HG03565 (cell line): Measurements from ENCODE around the gene SSPN.
"Not testable (repeated sequence)": the region's sequence is repeated elsewhere in the genome, so short reads cannot be mapped to it uniquely, and the experiment has no call there.

Source experiments
- ATAC-seq: cut with Tn5 transposase; IDR thresholded peaks from one replicate; pipeline ENCODE4 v1.9.1; 2021; ENCODE audit warnings: mild to moderate bottlenecking, moderate library complexity; ENCODE audit not compliant: unreplicated experiment

SSPN gene

GRCh38 chr12:26226629-26227360, 31.4 kb downstream of the SSPN start:
- ATAC-seq: no peak

DNA sequence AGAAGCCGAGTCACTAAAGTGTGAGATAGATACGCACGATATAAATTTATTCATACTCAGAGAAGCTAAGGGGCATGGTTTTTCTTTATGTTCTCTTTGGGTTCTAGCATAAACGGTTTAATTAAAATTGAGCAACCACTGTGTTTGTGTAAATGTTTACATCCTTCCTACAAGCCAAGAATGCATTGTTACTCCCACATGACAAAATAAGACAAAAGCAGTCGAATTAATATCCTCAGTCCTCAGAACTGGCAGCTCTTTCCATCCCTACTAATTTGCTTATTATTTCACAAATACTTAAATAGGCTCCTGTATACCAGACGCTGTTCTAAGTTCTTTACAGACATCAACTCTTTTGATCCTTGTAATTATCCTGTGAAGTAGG, 32.0 kb downstream of the SSPN start:
- ATAC-seq: no peak

- no peak for ATAC-seq
Measured at GRCh38 chr12:26229910-26230309, 34.5 kb downstream of the SSPN start.

DNA sequence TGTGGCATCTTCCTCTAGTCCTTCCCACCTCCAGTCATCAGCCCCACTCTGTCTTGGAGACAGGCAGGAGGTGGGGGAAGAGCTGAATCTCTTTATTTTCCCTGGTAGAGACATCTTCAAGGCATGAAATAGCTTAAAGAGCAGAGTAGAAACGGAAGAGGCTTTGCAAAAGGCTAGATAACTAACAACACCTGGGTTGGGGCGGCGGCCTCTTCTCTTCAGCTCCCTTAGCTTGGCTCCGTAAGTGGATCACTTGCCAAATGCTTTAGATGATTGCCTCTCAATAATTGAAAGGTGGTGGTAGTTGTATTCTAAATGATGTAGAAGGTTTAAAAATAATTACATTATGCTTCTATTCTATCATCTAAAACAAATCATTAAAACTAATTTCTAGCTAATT, 36.1 kb downstream of the SSPN start:
- no peak for ATAC-seq

GRCh38 chr12:26231921-26232320, 36.5 kb downstream of the SSPN start:
- ATAC-seq: no peak

GRCh38 chr12:26233631-26234030, 38.3 kb downstream of the SSPN start:
- ATAC-seq: no peak

- ATAC-seq: not testable (repeated sequence)
Measured at GRCh38 chr12:26235465-26235864, 40.1 kb downstream of the SSPN start.

DNA sequence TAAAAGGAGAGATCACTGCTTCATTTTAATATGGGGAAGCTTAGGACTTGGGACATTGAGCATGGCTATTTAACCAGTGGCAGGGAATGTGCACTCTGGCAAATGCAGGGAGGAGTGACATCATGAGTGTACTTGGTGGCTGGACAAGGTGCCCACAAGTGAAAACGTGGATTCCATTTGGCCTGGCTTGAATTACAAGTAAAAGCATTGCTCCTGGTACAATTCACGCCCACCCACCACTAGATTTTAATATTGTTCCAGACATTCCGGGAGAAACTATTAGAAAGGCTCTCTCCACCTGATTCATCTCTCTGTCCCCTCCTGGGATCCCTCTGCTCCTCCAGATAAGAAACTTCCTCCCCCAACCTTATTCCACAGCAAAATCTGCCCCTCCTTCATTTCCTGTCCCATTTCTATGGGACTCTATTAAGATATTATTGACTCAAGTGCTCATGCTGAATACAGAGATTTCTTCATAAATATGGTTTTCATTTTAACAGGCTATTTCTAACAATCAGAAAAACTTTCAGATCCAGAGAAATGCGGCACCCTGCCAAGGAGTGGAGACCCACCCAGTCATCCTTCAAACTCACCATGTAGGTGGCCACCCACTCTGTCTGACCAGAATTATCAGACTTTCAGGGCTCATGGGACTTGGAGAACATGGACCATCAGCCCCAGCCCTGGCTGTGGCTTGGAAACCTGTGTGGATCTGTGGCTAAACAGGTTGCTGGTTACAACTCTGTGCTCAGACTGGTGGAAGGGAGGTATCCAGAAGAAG, 43.2 kb downstream of the SSPN start:
- no peak for ATAC-seq

- no peak for ATAC-seq
Measured at GRCh38 chr12:26239122-26239851, 43.9 kb downstream of the SSPN start.

DNA sequence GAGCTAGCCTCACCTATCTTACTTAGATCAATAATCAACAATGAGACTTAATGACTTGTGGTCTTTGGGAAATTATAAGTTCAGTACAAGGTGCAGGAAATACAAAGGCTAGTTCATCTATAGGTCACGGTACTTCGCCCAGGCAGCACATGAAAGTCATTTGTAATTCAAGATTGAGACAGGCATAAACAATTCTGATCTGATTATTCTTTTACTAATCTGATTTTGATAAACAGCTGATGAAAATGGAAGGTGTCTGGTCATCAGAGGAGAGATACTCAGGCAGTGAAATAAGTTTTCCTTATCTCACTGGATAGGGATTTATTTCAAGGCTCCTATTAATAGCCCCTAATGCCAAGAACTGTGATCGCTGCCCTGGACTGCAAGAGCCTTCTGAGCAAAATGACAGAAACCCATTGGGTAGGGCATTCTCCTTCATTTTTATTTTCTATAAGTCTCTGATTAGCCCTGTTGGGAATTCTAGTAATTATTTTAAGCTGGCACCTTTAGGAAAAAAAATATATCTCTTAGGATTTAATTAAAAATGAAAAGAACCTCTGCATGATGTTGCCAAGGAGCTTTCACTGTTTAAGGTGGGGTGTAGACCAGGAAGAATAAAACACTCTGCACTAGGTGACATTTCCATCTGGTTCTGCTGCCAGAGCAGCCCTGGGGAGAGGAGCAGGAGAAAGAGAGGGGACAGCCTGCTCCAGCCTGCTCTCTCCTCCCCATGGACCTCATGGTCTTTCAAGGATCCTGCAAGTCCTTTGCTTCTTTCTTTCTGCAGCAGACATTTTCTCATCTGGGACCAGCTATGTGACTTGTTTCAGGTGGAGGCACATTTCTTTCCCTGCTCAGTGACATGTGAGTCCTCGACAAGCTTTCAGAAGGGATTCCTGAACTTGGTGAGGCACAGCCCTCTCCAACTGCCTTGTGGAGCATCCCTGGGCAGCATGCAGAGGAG, 44.8 kb downstream of the SSPN start:
- no peak for ATAC-seq

DNA sequence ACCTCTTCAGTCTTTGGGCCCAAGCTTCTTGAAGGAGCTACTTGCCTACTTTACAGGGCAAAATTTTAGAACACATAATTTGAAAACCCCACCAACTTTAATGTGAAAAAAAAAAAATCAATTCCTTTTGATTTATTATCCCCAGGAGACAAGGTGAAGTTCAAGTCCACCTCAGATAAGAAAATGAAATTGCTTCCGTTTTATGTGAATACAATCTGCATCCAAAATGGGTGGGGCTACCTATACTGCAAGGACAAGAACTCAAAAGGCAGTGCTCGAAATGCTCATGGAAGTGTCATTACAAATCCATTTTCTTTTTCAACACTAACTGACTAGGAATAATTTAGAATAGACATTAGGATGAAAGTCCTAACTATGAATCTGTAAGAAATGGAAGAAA, 45.7 kb downstream of the SSPN start:
- no peak for ATAC-seq

DNA sequence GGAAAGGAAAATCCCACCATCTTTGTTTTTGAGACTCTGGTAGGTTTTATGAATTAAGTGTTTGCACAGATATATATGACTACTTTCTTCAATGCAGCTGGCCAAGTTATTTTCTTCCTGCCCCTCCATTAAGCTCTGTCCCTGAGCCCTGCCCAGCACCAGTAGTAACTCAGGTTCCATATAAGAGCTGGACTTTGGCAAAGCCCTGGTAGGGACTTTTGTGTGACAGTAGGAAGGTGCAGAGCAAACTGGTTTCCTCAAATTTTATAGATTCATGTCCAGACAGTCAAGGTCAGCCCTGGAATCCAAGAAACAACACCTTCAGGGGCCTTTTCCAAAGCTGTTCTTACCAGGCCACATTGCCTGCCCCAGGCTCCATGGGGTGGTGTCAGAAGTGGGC, 47.3 kb downstream of the SSPN start:
- no peak for ATAC-seq

DNA sequence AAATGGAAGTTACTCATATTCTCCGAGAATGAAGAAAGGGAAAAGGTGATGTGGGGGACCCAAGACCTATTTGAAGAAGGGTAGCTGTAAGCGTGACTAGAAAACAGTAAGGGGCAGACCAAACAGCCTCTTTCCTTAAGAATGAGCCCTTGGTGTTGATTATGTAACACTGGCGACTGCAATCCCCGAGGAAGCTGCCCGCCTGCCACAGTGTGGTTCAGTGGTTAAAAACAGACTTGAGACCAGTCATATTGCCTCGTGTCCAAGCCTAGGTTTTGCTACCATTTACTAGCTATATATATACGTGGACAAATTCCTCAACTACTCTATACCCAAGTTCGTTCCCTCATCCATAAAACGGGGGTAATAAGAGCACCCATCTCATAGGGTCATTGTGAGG, 49.1 kb downstream of the SSPN start:
- no peak for ATAC-seq

DNA sequence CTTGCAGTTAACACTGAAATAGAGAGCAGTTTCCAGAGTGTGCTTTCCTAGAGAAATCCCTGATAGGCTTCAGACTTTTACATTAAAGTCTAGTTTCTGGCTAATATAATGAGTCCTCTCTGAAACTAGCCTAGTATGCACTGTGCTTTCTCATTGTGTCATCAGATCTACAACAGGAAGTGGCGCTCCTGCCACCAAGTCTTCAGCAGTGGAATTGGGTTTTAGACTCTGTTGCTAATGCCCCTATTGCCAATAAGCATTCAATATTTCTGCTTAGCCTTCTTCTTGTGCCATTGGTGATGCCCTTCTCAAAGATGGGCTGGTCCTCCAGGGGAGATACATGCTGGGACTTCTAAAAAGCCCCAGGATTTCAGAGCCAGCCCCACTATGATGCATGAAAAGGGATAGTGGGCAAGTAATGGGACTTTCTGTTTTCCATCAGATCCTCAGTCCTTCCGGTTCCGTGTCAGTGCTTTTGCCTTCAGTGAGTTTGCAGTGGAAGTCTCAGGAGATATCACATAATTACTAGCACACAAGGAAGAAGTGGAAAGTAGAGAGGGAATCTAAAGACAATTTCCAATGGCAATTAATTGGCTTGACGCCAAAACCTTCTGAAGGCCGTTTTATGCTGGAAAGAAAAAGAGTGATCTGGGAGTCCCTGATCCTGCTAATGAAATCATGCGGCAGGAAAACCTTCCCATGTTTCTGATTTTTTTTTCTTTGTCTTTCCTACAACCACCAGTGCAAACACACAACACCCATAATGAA, 50.0 kb downstream of the SSPN start:
- ATAC-seq: no peak

DNA sequence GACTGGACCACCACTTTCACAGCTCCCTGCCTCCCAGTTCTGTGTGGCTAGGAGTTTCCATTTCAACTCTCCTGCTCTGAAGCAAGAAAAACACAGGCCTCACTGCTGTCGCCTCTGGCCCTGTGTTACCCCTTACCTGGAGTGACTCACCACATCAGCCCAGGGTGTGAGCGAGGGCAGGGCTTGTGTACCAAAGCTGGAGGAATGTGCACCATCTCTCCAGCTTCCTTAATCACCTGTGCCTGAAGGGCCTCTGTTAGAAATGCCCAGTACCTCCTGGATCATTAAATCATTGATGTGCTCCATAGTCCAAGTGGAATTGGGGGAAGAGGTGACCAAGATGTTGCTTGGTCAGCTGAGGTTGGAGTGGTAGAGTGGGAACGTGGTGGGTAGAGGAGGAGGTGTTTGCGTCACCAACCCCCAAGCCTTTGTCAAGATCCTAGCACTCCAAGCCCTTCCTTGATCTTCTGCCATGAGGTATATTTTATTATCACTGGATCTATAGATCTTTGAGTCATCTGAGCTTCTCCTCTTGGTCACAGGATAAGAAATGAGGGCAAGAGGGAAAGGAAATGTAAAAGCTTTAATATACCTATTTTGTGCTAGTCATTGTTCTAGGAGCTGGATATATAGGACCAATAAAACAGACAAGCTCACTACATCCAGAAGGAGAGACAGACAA, 51.3 kb downstream of the SSPN start:
- ATAC-seq: no peak

- ATAC-seq: no peak
Measured at GRCh38 chr12:26247873-26248272, 52.5 kb downstream of the SSPN start.

- no peak for ATAC-seq
Measured at GRCh38 chr12:26250801-26251200, 55.4 kb downstream of the SSPN start.

DNA sequence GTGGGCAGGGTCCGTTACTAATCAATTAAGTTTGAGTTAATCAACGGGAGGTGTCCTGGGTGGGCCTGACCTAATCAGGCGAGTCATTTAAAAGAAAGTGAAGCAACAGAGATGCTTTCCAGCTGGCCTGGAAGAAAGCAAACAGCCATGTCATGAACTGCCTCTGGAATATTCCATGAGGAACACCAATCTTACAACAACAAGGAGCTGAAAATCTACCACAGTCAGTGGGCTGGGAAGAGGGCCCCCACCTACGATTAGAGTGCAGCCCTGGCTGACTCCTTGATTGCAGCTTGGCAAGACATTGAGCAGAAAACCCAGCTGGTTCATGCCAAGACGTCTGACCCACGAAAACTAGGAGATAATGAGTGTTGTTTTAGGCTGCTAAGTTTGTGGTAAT, 56.2 kb downstream of the SSPN start:
- no peak for ATAC-seq

GRCh38 chr12:26252946-26253345, 57.6 kb downstream of the SSPN start:
- no peak for ATAC-seq
